Measurements from ENCODE around the gene FHL2. TPM values are rescaled to one million over a fixed set of nuclear protein-coding genes. Genes with fewer than 3 reads are reported as not detected.

Gene FHL2
- total and polyA plus RNA-seq, 2 of the 13 experiments (the other 11 are each of a cell fraction or from before 2014, with no cell fraction given): 1.9 to 74.8 TPM

GRCh38 chr2:105328281-105329196, 70.3 kb downstream of the FHL2 start:
- peak overlapping the region; percentile 72 for H2AFZ ChIP-seq (ENCODE audit: low read length)
- peak; percentile 39 for DNase-seq (ENCODE audit: low spot score)
- no peaks in the 10 kb centered on the region for H3K9me3 ChIP-seq (ENCODE audit: low read length)
- peak overlapping the region; percentile 81 for H3K27ac ChIP-seq (ENCODE audit: extremely low read length, insufficient read depth, low read length)
- no peaks in the 10 kb centered on the region; a peak in 1 of 5 replicates for H3K27me3 ChIP-seq (ENCODE audit: control insufficient read depth in 1 of 2, insufficient read depth in 2 of 2, low read length in 2 of 2)
- intact Hi-C loops (cut with micrococcal nuclease; ENCODE audit: unreplicated experiment) (loop anchor here (1.0 kb wide), 1 partner anchor 9 kb away; the partner anchor contains the start of gene C2orf49), in situ Hi-C loops (cut with HindIII; ENCODE audit: extremely low pct_ligation_motif_present, low pct_unique_long_range_greater_than_20kb) (loop anchor here (25.0 kb wide), 1 partner anchor 859 kb away; the partner anchor contains the start of gene UXS1)
- peak overlapping the region; percentile 92 for H3K9ac ChIP-seq (ENCODE audit: insufficient read depth, low read depth, low read length)
- ATAC-seq: peak; percentile 62
- H3K4me3 ChIP-seq (replicated peaks in 1 of 3; ENCODE audit: insufficient read depth in 1 of 3, low read depth in 2 of 3, low read length in 3 of 3): peak overlapping the region; percentile 78 to 93 (median 87)
- no TSS peak for BruUV-seq (replicated peaks)
- peak; percentile 47 for FAIRE-seq
- ChIA-PET POLR2A (interaction anchor here (0.6 to 3.3 kb wide), 4 partner anchors 9 to 16 kb away, joined by 3 to 43 read pairs (median 10); partner anchors contain the start of gene C2orf49), CTCF (ENCODE audit: low intra/inter-chr PET ratio, low total read pairs) (no interaction called here)
- WGBS (ENCODE audit: low lambda C conversion rate): 10% methylated on average over 16 of the region's 16 CpGs
- H3K79me2 ChIP-seq (ENCODE audit: insufficient read depth, low read length): peaks cover 68% of the 10 kb centered on the region
- H3K36me3 ChIP-seq (replicated peaks in 1 of 2; ENCODE audit: control insufficient read depth in 1 of 2, insufficient read depth in 2 of 2, low read length in 2 of 2): peaks cover under 1 to 20% of the 10 kb centered on the region in 2 experiments; a peak in 4 of 5 replicates
- H4K20me1 ChIP-seq (ENCODE audit: insufficient read depth, low read length): no peaks in the 10 kb centered on the region
- H3K4me1 ChIP-seq (ENCODE audit: insufficient read depth, low read length): peaks cover 47% of the 10 kb centered on the region
- H3K4me2 ChIP-seq (ENCODE audit: low read depth, low read length): peak overlapping the region; percentile 100
- TF ChIP-seq SETDB1 (CRISPR knock-in tag; IDR thresholded peaks at IDR 0.05; ENCODE audit: borderline replicate concordance): no peak
- TF ChIP-seq HMGXB3 (CRISPR knock-in tag; IDR thresholded peaks at IDR 0.05; ENCODE audit: borderline replicate concordance): peak; percentile 56; the same call in 1 of the 2 replicates
- TF ChIP-seq NAIF1 (CRISPR knock-in tag; IDR thresholded peaks at IDR 0.05; ENCODE audit: borderline replicate concordance): no peak
- TF ChIP-seq ZNF703 (CRISPR knock-in tag; IDR thresholded peaks at IDR 0.05; ENCODE audit: borderline replicate concordance): 0 out of 2 replicates have a peak, but pooled peaks have one; percentile 12
- peak; percentile 88; the same call in 1 of the 2 replicates for TF ChIP-seq ZSCAN29 (CRISPR knock-in tag; conservative IDR thresholded peaks at IDR 0.05)
- TF ChIP-seq ZC3H13 (CRISPR knock-in tag; IDR thresholded peaks at IDR 0.05): peak; percentile 62; the same call in 1 of the 2 replicates
- no peak for TF ChIP-seq E2F2 (CRISPR knock-in tag; IDR thresholded peaks at IDR 0.05; ENCODE audit: borderline replicate concordance)
- no peak for TF ChIP-seq ONECUT2 (CRISPR knock-in tag; IDR thresholded peaks at IDR 0.05)
- TF ChIP-seq ZNF83 (CRISPR knock-in tag; IDR thresholded peaks at IDR 0.05; ENCODE audit: borderline replicate concordance): peak; percentile 20; the same call in 1 of the 2 replicates
- TF ChIP-seq HOXA3 (CRISPR knock-in tag; IDR thresholded peaks at IDR 0.05): peak; percentile 82
- TF ChIP-seq RBM39 (IDR thresholded peaks at IDR 0.05; ENCODE audit: low read depth, low read length, poor library complexity, severe bottlenecking): no peak
- no peak for TF ChIP-seq RBFOX2 (IDR thresholded peaks at IDR 0.05; ENCODE audit: low read depth, low read length)
- TF ChIP-seq ZNF331 (CRISPR knock-in tag; IDR thresholded peaks at IDR 0.05): peak; percentile 45; the same call in 1 of the 2 replicates
- 0 out of 2 replicates have a peak, but pooled peaks have one; percentile 50 for TF ChIP-seq GTF3A (CRISPR knock-in tag; conservative IDR thresholded peaks at IDR 0.05)
- peak; percentile 49; the same call in 1 of the 2 replicates for TF ChIP-seq KDM2A (CRISPR knock-in tag; IDR thresholded peaks at IDR 0.05; ENCODE audit: borderline replicate concordance, low read depth)
- TF ChIP-seq ZBTB21 (CRISPR knock-in tag; IDR thresholded peaks at IDR 0.05): no peak
- no peak for TF ChIP-seq NFRKB (IDR thresholded peaks at IDR 0.05)

Measured in HepG2 (cell line).